Karpas-422 (cell line): ENCODE measurements around the gene SCGB1C2. TPM values are rescaled to one million over a fixed set of nuclear protein-coding genes. Genes with fewer than 3 reads are reported as not detected.
"Not testable (repeated sequence)": the region's sequence is repeated elsewhere in the genome, so short reads cannot be mapped to it uniquely, and the experiment has no call there.

Experiments used
- DNase-seq: peaks from one replicate; pipeline ENCODE4 v3.0.0-alpha.2; 2015
- H2AFZ ChIP-seq: fragments of 200-600 bp; sonication (generic); 2 replicates; pipeline ENCODE4 v1.6.1; 2014; ENCODE audit warnings: antibody characterized with exemption, low read length, mixed read lengths
- H3K27ac ChIP-seq: fragments of 200-600 bp; sonication (generic); 2 replicates; pipeline ENCODE4 v1.5.1; 2014; ENCODE audit warnings: mild to moderate bottlenecking, low read length, moderate library complexity
- H3K27me3 ChIP-seq: fragments of 200-600 bp; sonication (generic); 2 replicates; pipeline ENCODE4 v1.6.1; 2014; ENCODE audit warnings: low read length, mixed read lengths
- H3K36me3 ChIP-seq: fragments of 200-600 bp; sonication (generic); 2 replicates; pipeline ENCODE4 v1.6.1; 2014; ENCODE audit warnings: low read length, mixed read lengths; ENCODE audit not compliant: insufficient read depth
- H3K4me1 ChIP-seq: fragments of 200-600 bp; sonication (generic); 2 replicates; pipeline ENCODE4 v1.6.1; 2014; ENCODE audit warnings: mild to moderate bottlenecking, low read length, mixed read lengths
- H3K4me2 ChIP-seq: fragments of 200-600 bp; sonication (generic); 2 replicates; pipeline ENCODE4 v1.6.1; 2014; ENCODE audit warnings: low read length, low read depth, mild to moderate bottlenecking; ENCODE audit not compliant: poor library complexity, severe bottlenecking
- H3K4me3 ChIP-seq: fragments of 200-600 bp; sonication (generic); 2 replicates; pipeline ENCODE4 v1.5.1; 2014; ENCODE audit warnings: mild to moderate bottlenecking, antibody characterized with exemption, low read length, mixed read lengths
- H3K79me2 ChIP-seq: fragments of 200-600 bp; sonication (generic); 2 replicates; pipeline ENCODE4 v1.6.1; 2014; ENCODE audit warnings: mild to moderate bottlenecking, low read length, mixed read lengths
- H3K9ac ChIP-seq: fragments of 200-600 bp; sonication (generic); 2 replicates; pipeline ENCODE4 v1.6.0; 2014; ENCODE audit warnings: low read length
- H3K9me2 ChIP-seq: fragments of 200-600 bp; sonication (generic), shearing (Covaris generic); replicated peaks from 2 replicates; pipeline ENCODE4 v1.6.0; 2014; ENCODE audit warnings: mild to moderate bottlenecking, low read length, moderate library complexity; ENCODE audit not compliant: insufficient read depth
- H3K9me3 ChIP-seq: fragments of 300-700, 200-600 bp; sonication (generic); 2 replicates; pipeline ENCODE4 v1.6.1; 2014; ENCODE audit warnings: low read length, mixed read lengths
- H4K20me1 ChIP-seq: fragments of 200-600 bp; sonication (generic); 2 replicates; pipeline ENCODE4 v1.6.1; 2014; ENCODE audit warnings: mild to moderate bottlenecking, antibody characterized with exemption, low read length, low read depth; ENCODE audit not compliant: insufficient read depth
- total RNA-seq: library from RNA; depleted of rRNA; stranded (reverse); fragments of >200 nt; shearing (Covaris generic); gene quantifications from 2 replicates; pipeline ENCODE4 v1.2.3, GENCODE V29; 2014; ENCODE audit warnings: low replicate concordance

The SCGB1C2 gene
- total RNA-seq, 1 experiment from 2014 or later, result not detected

GRCh38 chr17:160336-160735 is 23.0 kb downstream of the SCGB1C2 start:
- Histone ChIP-seq H3K9me2 (no peaks in the 10 kb centered on the region), H3K36me3 (no peaks in the 10 kb centered on the region), H3K4me1 (no peaks in the 10 kb centered on the region), H3K9me3 (no peaks in the 10 kb centered on the region), H3K27me3 (no peaks in the 10 kb centered on the region), H3K79me2 (no peaks in the 10 kb centered on the region), H3K27ac (no peak overlapping the region), H3K9ac (no peak overlapping the region), H3K4me3 (no peak overlapping the region), H3K4me2 (no peak overlapping the region), H4K20me1 (no peaks in the 10 kb centered on the region), H2AFZ (no peak overlapping the region)
- no peak for DNase-seq

- DNase-seq, result no peak
- Histone ChIP-seq H3K4me1 (no peaks in the 10 kb centered on the region), H3K4me2 (no peak overlapping the region), H3K79me2 (no peaks in the 10 kb centered on the region), H4K20me1 (0 out of 2 replicates have a peak, but pooled peaks cover 3% of the 10 kb centered on the region), H3K4me3 (no peak overlapping the region), H3K9me2 (no peaks in the 10 kb centered on the region), H3K9me3 (no peaks in the 10 kb centered on the region), H3K36me3 (no peaks in the 10 kb centered on the region), H3K27me3 (no peaks in the 10 kb centered on the region), H2AFZ (no peak overlapping the region), H3K27ac (no peak overlapping the region), H3K9ac (no peak overlapping the region)
Measured at GRCh38 chr17:161481-161880, 24.1 kb downstream of the SCGB1C2 start.

GRCh38 chr17:162689-163088 is 25.3 kb downstream of the SCGB1C2 start:
- no peaks in the 10 kb centered on the region for H3K9me2 ChIP-seq
- H3K9ac ChIP-seq, result no peak overlapping the region
- no peaks in the 10 kb centered on the region for H3K79me2 ChIP-seq
- no peak for DNase-seq
- no peaks in the 10 kb centered on the region for H3K9me3 ChIP-seq
- H3K4me2 ChIP-seq, result no peak overlapping the region
- H3K27ac ChIP-seq, result no peak overlapping the region
- no peak overlapping the region for H3K4me3 ChIP-seq
- H4K20me1 ChIP-seq, result 0 out of 2 replicates have a peak, but pooled peaks cover 3% of the 10 kb centered on the region
- no peaks in the 10 kb centered on the region for H3K4me1 ChIP-seq
- H2AFZ ChIP-seq, result no peak overlapping the region
- no peaks in the 10 kb centered on the region for H3K36me3 ChIP-seq
- H3K27me3 ChIP-seq, result no peaks in the 10 kb centered on the region

- H3K9ac ChIP-seq, result no peak overlapping the region
- no peaks in the 10 kb centered on the region for H3K27me3 ChIP-seq
- no peaks in the 10 kb centered on the region for H3K9me2 ChIP-seq
- no peak overlapping the region for H2AFZ ChIP-seq
- no peak overlapping the region for H3K4me3 ChIP-seq
- no peaks in the 10 kb centered on the region for H3K4me1 ChIP-seq
- H4K20me1 ChIP-seq, result 0 out of 2 replicates have a peak, but pooled peaks cover 3% of the 10 kb centered on the region
- H3K4me2 ChIP-seq, result no peak overlapping the region
- DNase-seq, result peak; percentile 76
- H3K9me3 ChIP-seq, result no peaks in the 10 kb centered on the region
- H3K79me2 ChIP-seq, result no peaks in the 10 kb centered on the region
- no peak overlapping the region for H3K27ac ChIP-seq
- no peaks in the 10 kb centered on the region for H3K36me3 ChIP-seq
Measured at GRCh38 chr17:163514-164098, 26.2 kb downstream of the SCGB1C2 start.

GRCh38 chr17:164303-165235 is 27.2 kb downstream of the SCGB1C2 start:
- H2AFZ ChIP-seq, result no peak overlapping the region
- DNase-seq, result peak; percentile 67

GRCh38 chr17:165939-166338 is 28.6 kb downstream of the SCGB1C2 start:
- no peaks in the 10 kb centered on the region for H3K4me1 ChIP-seq
- H3K79me2 ChIP-seq, result no peaks in the 10 kb centered on the region
- no peak overlapping the region for H3K9ac ChIP-seq
- DNase-seq, result no peak
- H2AFZ ChIP-seq, result no peak overlapping the region
- no peak overlapping the region for H3K4me2 ChIP-seq
- H3K27ac ChIP-seq, result no peak overlapping the region
- H3K27me3 ChIP-seq, result no peaks in the 10 kb centered on the region
- no peaks in the 10 kb centered on the region for H3K36me3 ChIP-seq
- no peaks in the 10 kb centered on the region for H3K9me2 ChIP-seq
- no peak overlapping the region for H3K4me3 ChIP-seq
- 0 out of 2 replicates have a peak, but pooled peaks cover 3% of the 10 kb centered on the region for H4K20me1 ChIP-seq
- no peaks in the 10 kb centered on the region for H3K9me3 ChIP-seq

More at GRCh38 chr17:164303-165235, 27.2 kb downstream of the SCGB1C2 start:
- Histone ChIP-seq H3K4me3 (no peak overlapping the region), H4K20me1 (0 out of 2 replicates have a peak, but pooled peaks cover 3% of the 10 kb centered on the region), H3K36me3 (no peaks in the 10 kb centered on the region), H3K9me2 (no peaks in the 10 kb centered on the region), H3K9ac (no peak overlapping the region), H3K79me2 (no peaks in the 10 kb centered on the region), H3K27ac (no peak overlapping the region), H3K4me2 (no peak overlapping the region), H3K27me3 (no peaks in the 10 kb centered on the region), H3K4me1 (no peaks in the 10 kb centered on the region), H3K9me3 (no peaks in the 10 kb centered on the region)

GRCh38 chr17:168614-169013 is 31.2 kb downstream of the SCGB1C2 start:
- not testable (repeated sequence) for H3K27ac ChIP-seq, H3K36me3 ChIP-seq, H4K20me1 ChIP-seq, DNase-seq, H3K4me2 ChIP-seq, H3K9me2 ChIP-seq, H3K9ac ChIP-seq, H3K27me3 ChIP-seq, H2AFZ ChIP-seq, H3K4me3 ChIP-seq, H3K79me2 ChIP-seq, H3K9me3 ChIP-seq, H3K4me1 ChIP-seq

- no peak overlapping the region for H3K9ac ChIP-seq
- no peaks in the 10 kb centered on the region for H3K27me3 ChIP-seq
- no peaks in the 10 kb centered on the region for H3K36me3 ChIP-seq
- no peak overlapping the region for H3K4me2 ChIP-seq
- DNase-seq, result no peak
- no peaks in the 10 kb centered on the region for H3K9me2 ChIP-seq
- no peak overlapping the region for H2AFZ ChIP-seq
- no peaks in the 10 kb centered on the region for H3K4me1 ChIP-seq
- no peaks in the 10 kb centered on the region for H3K79me2 ChIP-seq
- no peak overlapping the region for H3K4me3 ChIP-seq
- no peaks in the 10 kb centered on the region for H3K9me3 ChIP-seq
- no peak overlapping the region for H3K27ac ChIP-seq
- H4K20me1 ChIP-seq, result 0 out of 2 replicates have a peak, but pooled peaks cover 3% of the 10 kb centered on the region
Measured at GRCh38 chr17:170130-170670, 32.8 kb downstream of the SCGB1C2 start.
